ENCODE data around the gene NEURL1B. TPM values are rescaled to one million over a fixed set of nuclear protein-coding genes. Genes with fewer than 3 reads are reported as not detected.
"Not testable (repeated sequence)": the region's sequence is repeated elsewhere in the genome, so short reads cannot be mapped to it uniquely, and the experiment has no call there.

NEURL1B gene
- total RNA-seq, 1 donor from 2014 or later: 0.15 TPM

DNA sequence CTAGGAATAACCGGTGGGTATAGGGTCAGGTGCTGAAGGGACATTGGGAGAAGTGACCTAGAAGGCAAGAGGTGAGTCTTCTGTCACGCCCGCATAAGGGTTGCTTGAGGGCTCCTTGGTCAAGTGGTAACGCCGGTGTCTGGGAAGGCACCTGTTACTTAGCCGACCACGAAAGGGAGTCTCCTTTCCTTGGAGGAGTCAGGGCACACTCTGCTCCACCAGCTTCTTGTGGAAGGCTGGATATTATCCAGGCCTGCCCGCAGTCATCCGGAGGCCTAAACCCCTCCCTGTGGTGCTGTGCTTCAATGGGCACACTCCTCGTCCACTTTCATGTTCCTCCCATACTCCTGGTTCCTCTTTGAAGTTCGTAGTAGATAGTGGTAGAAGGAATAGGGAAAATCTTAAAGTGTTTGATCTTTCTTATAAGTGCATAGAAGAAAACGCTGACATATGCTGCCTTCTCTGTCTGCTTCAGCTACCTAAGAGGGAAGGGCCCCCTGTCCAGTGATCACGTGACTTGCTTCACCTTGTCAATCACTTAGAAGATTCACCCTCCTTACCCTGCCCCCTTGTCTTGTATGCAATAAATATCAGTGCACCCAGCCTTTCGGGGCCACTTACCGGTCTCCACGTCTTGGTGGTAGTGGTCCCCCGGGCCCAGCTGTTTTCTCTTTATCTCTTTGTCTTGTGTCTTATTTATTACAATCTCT lies 16.6 kb downstream of the NEURL1B start:
- DNase-seq (ENCODE audit: low read depth): not testable (repeated sequence)

DNA sequence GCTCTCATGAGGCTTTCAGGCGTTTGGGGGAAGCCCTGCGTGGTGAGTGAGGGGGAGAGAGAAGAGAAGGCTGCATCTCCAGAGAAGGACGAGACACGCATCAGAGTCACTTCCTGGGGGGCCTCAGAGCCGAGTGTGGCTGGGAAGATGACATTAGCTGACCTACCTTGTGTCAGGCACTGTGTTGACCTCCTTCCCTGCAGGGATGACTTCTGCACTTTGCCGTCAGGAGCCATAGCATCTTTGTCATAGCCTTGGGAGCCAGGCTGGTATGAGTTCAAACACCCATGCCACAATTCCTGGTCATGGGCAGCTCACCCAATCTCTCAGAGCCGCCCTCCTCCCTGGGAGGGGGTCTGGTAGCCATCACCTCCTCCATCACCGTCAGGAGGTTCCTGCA lies 17.3 kb downstream of the NEURL1B start:
- no peak for DNase-seq (ENCODE audit: low read depth)

DNA sequence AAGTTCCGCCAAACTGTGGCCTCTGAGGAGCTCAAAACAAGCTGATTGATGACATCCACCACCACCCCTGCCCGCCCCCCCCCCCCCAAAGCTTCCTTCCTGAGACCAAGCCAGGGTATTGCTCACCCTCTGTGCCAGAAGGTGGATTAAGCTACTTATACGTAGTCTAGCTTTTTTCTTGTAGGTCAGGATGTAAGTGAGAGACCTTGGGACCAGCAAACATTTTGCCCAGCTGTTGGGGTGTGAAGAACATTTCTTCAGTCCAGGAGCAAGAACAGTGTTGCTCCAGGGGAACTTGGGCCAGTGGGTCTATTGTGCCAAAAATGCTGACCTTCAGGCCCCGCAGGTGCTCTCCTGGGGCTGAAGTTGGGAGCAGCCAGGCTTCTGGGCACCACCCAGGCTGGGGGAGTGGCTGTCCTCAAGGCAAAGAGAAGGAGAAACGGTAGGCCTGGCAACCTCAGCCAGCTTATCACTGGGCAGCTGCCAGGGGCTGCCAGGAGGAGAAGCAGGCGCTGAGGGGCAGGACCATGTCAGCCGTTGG lies 18.0 kb downstream of the NEURL1B start:
- DNase-seq (ENCODE audit: low read depth): no peak

DNA sequence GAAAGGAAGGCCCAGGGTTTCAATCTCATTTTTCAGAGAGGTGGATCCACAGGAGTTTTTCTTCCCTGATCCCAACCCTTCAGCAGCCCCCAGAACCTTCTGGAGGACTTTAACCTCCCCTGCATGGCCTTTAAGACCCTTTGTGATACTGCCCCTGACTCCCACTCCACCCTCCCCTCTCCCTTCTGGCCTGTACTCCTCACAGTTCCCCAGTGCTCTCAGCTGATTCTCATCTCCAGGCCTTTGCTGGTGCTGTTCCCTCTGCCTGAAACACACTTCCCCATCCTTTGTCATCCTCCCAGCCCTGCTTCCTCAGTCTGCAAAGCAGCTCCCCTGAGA lies 18.5 kb downstream of the NEURL1B start:
- no peak for DNase-seq (ENCODE audit: low read depth)

DNA sequence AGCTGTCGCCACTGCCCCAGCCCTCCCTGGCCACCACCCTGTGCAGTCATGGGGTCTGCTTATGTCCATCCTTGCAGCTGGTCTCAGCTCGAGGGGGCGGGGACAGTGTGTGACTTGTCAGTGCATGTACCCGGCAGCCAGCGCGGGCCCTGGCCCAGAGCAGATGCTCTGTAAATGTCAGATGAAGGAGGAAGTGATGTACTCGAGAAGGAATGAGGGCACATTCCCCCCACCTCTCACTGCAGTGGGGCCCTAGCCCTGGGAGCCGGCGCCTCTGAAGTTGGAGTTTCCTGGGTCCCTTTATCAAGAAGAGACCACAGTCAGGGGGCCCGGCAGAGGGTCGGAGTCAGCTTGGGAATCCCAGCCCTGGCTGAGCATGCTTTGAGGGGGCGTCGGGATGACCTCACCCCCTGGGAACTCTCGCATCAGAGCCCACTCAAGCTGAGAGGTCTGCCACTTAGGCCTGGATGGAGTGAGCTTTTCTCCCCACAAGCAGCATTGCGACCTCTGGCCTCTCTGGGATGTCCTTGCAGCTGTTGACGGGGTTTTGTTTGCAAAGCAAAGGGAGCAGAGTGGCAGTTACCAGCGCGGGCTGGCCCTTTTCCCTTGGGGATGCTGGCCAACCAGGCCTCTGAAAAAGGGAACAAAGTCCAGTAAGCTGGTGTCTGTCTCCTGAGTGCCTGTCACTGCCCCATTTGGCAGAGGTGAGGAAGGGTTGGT lies 19.0 kb downstream of the NEURL1B start:
- DNase-seq (ENCODE audit: low read depth): no peak

DNA sequence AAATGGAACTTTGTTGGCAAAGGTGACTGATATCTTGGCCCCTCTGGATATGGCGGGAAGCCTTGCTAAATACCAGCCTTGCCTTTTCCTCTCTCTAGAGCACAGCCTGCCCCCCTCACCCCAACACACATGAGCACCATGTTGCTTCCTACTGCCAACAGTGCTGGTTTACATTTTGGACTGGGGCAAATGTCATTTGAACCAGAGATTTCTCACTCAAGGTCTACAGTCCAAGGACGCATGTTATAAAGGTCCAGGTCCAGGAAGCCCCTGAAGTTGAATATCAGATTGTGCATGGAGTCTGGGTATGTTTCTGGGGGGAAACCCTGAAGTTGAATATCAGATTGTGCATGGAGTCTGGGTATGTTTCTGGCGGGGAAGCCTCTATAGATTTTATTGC lies 19.9 kb downstream of the NEURL1B start:
- DNase-seq (ENCODE audit: low read depth): no peak

DNA sequence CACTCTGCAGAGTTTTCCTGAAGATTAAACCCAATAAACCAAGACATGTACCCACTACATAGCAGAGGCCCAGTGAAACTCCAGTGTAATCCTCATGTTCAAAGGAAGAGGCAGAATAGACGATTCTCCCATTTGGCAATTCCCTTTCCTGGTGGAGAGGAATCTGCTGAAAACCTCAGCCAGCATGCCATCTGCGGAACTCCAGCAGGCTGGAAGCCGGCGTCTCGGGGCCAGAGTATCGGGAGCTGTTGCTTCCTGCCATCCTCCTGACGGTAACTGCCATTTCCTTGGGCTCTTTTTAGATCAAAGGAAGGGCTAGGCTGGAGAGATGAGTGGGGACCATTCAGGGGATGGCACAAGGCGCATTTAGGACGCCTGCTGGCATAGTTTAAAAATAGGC lies 20.5 kb downstream of the NEURL1B start:
- no peak for DNase-seq (ENCODE audit: low read depth)

DNA sequence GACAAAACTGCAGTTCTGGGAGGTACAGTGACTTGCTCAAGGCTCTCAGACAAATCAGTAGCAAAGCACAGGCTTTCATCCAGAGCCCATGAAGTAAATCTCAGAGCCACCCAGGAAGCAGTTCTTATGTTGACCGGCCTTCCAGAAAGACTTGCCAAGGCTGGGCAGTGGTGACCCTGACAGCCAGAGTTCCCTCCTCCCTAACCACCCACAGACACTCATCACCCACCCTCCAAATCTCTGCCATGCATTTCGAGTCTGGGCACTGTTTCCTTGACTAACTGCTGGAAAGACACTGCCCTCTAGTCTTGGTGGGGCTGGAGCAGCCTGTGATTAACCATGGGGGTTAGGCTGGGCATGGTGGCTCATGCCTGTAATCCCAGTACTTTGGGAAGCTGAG lies 21.5 kb downstream of the NEURL1B start:
- DNase-seq (ENCODE audit: low read depth): no peak

DNA sequence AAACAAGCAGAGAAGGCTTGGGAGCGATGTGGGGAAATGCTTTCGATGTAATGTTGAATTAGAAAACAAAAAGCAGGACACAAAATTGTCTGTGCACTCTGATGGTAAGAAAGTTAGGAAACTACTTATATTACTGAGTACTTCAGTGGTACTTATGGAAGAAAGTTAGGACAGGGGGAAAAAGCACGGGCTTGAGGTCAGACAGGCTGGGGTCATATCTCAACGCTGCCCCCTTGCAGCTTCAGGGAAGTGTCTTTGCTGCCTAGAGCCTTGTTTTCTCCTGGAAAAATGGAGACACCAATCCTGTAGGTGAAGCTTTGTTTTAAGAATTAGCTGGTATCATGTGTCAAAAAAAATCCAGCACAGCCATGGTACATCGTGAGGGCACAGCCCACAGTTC lies 23.0 kb downstream of the NEURL1B start:
- no peak for DNase-seq (ENCODE audit: low read depth)

DNA sequence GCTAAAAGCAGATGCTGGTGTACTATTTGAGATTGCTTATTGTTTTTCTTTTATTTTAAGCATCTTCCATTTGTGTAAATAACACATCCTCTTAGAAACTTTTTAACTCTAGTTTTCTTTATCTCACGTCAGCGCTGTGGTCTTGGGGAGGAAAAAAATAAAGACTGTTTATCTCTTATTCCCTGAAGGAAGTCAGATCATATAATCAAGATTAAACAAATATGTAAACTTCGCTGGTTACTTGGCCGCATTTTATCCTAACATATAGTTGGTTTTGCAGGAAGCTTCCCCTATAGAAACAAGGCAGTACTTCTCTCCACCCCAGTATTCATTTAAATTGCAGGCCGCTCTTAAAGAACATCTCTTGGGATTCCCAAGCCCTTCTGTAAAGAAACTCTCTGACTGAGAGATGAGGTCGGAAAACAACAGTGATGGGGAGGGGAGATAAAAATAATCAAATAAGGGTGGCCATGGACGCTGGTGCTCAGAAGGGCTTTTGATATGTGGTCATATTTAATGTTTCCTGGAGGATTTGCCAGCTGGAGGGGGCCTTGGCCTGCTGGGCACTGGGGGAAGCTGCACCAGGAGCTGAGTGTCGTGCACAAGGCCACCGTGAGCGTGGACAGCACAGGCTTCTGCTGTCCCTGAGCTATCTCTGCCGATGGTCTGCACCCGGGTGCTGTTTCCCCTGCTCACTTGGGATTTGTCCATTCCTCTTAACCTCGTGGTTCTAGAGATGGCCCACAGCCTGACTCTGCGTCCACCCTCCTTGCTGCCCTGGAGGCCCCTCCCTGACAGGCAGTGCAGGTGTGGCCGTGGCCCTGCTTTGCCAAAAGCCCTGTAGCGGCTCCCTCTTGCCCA lies 23.8 kb downstream of the NEURL1B start:
- no peak for DNase-seq (ENCODE audit: low read depth)

DNA sequence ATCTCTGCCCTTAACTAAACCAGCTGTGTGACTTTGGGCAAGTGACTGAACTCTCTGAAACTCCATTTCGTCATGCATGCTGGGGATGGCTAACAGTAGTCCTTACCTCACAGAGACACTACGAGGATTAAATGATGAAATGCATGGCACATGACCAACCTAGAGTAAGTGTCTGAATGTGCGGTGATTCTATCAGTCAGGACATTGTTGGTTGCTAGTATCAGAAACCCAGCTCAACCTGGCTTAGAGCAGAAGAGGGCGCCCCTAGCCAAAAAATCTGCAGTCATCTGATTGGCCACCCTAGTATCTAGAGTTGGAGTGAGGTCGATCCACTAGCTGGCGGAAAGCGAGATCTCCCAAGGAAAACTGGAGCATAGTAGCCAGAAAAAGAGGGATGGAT lies 25.2 kb downstream of the NEURL1B start:
- no peak for DNase-seq (ENCODE audit: low read depth)

DNA sequence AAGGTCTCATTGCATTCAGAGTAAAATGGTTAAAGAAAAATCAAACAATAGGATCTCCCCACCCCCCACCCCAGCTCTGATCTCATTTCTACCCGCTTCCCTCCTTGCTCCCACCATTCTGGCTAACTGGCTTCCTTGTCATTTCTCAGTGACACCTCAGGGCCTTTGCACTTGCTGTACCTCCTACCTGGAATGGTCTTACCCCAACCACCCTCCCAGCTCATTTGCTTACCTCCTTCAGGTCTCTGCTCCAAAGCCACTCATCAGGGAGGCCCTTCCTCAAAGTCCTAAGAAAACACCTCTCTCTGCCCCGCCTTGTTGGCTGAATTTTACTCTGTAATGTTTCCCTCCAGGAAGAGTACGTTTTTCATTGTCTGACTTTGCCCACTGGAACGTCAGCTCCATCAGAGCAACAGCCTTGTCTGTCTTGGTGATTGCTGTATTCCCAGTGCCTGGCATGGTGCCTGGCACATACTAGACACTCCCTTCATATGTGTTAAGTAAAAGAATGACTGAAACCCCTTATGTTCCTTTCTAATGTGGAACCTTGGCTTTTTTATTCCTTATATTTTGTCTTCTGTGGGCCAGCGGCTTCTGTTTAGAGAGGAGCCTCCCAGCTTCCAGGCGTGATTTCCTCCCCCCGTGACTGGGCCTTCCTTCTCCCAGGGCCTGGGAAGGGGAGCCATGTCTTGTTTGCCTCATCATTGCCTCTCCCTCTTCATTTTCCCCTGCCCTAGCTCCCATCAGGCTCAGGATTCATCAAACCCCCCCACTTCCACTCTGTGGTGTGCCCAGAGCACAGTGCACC lies 26.9 kb downstream of the NEURL1B start:
- DNase-seq (ENCODE audit: low read depth): no peak

DNA sequence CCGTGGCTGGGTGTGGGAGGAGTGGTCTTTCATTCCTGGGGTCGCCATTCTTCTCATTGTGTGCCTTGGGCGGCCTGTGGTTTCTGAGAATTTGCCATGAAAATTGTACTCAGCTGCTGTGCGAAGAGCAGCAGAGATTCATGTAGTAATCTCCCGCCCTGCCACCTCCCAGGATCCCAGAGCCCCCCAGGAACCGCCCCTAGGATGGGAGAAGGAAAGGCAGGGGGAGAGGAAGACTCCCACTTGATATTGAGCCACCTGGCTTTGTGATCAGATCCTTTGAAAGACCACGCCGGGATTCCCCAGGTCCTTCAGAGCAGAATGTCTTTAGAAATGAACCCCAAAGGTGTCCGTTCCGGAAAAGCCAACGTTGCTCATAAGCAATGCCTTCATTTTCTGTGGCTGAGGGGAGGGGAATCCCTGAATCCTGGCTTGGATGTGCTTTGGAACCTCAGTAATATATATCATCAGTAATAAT lies 27.6 kb downstream of the NEURL1B start:
- DNase-seq (ENCODE audit: low read depth): no peak

DNA sequence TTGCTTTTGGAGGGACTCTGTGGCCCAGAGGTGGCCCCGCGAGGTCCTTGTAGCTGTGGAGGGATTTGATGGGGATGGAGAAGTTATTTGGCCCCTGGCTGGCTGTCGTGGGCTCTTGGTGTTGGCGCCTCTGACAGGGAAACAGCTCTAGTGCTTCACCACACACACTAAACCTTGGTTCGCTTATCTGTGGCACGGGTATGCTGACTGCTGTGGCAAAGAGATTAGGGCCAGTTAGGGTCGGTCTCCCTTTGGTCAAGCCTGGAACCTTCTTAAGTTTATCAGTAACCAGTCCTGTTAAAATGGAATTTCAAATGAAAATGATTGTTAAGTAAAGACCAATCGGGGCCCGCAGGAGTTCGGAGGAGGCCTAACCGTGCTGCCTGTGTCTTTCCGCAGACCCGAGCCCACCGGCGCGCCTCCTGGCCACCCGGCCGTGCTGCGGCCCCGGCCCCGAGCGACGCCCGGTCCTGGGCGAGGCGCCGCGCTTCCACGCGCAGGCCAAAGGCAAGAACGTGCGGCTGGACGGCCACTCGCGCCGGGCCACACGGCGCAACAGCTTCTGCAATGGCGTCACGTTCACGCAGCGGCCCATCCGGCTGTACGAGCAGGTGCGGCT lies 28.4 kb downstream of the NEURL1B start:
- no peak for DNase-seq (ENCODE audit: low read depth)

DNA sequence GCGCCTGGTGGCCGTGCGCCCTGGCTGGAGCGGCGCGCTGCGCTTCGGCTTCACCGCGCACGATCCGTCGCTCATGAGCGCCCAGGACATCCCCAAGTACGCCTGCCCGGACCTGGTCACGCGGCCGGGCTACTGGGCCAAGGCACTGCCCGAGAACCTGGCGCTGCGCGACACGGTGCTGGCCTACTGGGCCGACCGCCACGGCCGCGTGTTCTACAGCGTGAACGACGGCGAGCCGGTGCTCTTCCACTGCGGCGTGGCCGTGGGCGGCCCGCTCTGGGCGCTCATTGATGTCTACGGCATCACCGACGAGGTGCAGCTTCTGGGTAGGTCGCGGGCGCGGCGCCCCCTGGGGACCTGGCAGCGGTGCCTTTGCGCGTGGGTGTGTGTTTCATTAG lies 28.9 kb downstream of the NEURL1B start:
- no peak for DNase-seq (ENCODE audit: low read depth)

DNA sequence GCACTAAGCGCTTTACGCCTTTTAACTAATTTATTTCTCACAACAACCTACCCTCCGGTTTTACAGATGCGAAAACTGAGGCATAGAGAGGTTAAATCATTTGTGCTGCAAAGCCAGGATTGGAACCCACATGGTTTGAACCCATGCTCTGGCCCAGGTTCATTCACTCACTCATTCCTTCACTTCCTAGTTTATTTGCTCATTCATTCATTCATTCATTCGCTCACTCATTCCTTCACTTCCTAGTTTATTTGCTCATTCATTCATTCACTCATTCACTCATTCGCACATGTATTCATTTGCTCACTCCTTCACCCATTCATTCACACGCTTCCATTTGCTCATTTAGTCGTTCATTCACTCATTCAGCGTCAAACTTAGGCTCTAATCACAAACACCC lies 29.4 kb downstream of the NEURL1B start:
- DNase-seq (ENCODE audit: low read depth): no peak

DNA sequence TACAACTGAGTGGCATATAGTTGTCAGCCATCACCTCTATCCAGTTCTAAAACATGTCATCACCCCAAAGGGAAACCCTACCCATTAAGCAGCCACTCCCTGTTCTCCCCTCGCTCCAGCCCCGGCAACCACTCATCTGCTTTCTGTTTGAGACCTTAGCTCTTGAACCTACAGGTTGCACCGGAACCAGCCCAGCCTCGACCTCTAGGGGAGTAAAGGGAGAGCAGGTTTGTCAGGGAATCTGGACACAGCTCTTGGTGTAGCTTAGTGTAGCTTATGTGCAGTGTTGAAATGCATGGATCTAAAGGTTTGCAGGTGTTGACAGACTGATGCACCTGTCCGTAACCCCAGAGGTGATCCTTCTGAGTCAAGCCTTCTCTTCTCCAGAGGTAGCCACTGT lies 30.0 kb downstream of the NEURL1B start:
- no peak for DNase-seq (ENCODE audit: low read depth)

DNA sequence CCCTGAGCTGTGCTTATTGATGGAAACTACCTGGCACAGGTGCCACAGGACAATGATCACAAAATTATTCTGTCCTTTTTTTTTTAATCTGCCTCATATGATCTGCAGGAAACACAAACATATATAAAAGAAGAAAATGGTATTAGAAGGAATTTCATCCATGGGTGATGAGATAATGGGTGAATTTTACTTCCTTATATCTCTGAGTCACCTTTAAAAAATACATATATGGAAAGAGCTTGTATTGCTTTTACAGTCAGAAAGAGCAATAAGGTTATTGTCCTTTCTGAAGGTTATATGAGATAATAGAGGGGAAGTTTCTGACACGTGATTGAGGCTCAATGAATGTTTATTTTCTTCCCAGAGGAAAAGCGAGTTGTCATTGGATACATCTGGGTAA lies 31.6 kb downstream of the NEURL1B start:
- no peak for DNase-seq (ENCODE audit: low read depth)

DNA sequence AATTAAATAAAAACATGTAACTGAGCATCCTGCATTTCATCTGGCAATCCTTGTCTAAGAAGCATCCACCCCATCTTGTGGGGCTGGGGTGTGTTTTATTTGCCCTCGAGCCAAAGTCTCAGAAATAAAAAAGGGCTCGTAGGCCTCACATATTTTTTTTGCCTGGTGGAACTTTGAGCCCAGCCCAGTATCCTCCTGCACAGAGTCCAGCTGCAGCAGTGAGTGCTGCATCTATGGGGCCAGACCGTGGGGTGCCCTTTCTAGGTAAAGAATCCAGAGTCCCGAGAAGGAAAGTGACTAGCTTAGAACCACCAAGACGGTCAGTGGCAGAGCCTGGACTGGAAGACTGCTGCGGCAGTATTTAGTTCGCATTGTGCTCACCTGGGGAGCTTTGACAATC lies 33.1 kb downstream of the NEURL1B start:
- no peak for DNase-seq (ENCODE audit: low read depth)

DNA sequence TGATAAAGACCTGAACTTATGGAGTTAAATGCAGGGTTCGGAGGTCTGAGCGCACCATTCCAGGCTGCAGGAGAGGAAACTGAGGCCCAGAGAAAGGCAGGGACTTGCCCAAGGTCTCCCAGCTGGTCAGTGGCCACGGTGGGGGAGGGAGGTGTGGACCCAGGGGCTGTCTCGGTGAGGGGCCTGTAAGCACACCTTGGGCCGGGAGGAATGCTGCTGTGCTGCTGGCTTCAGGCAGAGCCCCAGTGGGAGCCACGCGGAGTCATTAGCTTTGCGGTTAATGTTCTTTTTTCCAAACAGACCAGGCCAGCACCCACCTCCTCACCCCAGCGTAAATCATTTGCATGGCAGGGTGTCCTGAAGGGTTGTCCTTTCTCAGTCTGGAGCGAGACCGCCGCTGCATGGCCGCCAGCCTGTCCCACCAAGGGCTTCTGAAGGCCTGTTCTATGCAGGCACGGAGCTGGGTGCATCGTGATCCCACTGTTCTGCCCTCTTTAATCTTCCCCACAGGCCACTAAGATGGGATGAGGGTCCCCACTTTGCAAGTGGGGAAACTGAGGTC lies 35.9 kb downstream of the NEURL1B start:
- DNase-seq (ENCODE audit: low read depth): no peak

DNA sequence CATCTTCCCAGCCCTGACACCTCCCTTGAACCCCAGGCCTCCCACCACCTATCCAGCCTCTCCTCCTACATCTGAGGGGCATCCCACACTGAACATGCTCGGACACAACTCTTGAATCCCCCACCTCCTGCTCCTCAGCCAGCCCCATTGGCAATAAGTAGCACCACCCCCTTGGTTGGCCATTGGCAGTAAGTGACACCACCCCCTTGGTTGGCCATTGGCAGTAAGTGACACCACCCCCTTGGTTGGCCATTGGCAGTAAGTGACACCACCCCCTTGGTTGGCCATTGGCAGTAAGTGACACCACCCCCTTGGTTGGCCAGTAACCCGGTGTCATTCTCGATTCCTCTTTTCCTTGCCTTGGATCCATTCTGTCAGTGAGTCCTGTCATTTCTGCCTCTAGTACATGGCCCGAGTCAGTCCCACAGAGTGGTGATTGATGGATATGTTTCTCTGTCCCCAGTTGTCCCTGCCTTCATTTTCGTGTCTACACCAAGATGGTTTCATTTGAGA lies 37.4 kb downstream of the NEURL1B start:
- not testable (repeated sequence) for DNase-seq (ENCODE audit: low read depth)

Measured in renal cortical epithelial cell (primary cell).